ENCODE data around the gene TSPAN18. TPM values are rescaled to one million over a fixed set of nuclear protein-coding genes. Genes with fewer than 3 reads are reported as not detected.

TSPAN18 gene
- total and polyA plus RNA-seq, 2 of the 8 experiments (the other 6 are each of a cell fraction or from before 2014, with no cell fraction given): 5.2 to 10.2 TPM

DNA sequence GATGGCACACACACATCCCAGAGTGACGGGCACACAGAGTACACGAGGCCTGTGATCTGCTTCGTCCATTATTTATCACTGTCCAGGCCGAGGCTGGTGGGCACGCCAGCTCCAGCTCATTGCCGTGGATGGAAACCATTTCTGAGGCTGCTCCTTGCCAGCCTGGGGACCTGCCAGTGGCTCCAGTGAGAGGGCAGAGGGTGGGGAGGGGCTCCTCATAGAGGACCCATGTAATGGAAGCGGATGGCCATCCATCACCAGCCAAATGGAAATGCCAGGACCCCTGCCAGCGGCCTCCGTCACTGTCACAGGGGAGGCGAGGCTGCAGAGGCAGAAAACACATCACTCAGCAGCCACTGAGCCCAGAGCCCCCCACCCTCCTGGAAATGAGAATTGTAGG is 188.2 kb downstream of the TSPAN18 start (continued):
- TF ChIP-seq, protein P1, sequence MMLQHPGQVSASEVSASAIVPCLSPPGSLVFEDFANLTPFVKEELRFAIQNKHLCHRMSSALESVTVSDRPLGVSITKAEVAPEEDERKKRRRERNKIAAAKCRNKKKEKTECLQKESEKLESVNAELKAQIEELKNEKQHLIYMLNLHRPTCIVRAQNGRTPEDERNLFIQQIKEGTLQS (IDR thresholded peaks at IDR 0.05; ENCODE audit: insufficient read depth, low read depth, low read length): no peak
- TF ChIP-seq, protein P2, sequence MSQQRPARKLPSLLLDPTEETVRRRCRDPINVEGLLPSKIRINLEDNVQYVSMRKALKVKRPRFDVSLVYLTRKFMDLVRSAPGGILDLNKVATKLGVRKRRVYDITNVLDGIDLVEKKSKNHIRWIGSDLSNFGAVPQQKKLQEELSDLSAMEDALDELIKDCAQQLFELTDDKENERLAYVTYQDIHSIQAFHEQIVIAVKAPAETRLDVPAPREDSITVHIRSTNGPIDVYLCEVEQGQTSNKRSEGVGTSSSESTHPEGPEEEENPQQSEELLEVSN (IDR thresholded peaks at IDR 0.05): no peak
- TF ChIP-seq, protein P3, sequence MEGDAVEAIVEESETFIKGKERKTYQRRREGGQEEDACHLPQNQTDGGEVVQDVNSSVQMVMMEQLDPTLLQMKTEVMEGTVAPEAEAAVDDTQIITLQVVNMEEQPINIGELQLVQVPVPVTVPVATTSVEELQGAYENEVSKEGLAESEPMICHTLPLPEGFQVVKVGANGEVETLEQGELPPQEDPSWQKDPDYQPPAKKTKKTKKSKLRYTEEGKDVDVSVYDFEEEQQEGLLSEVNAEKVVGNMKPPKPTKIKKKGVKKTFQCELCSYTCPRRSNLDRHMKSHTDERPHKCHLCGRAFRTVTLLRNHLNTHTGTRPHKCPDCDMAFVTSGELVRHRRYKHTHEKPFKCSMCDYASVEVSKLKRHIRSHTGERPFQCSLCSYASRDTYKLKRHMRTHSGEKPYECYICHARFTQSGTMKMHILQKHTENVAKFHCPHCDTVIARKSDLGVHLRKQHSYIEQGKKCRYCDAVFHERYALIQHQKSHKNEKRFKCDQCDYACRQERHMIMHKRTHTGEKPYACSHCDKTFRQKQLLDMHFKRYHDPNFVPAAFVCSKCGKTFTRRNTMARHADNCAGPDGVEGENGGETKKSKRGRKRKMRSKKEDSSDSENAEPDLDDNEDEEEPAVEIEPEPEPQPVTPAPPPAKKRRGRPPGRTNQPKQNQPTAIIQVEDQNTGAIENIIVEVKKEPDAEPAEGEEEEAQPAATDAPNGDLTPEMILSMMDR (IDR thresholded peaks at IDR 0.05; ENCODE audit: control extremely low read depth in 1 of 3, insufficient read depth in 1 of 3, low read depth in 1 of 3, low read length in 3 of 3): no peak
